HFFc6 (cell line): ENCODE results near the gene GRB14. TPM values are rescaled to one million over a fixed set of nuclear protein-coding genes. Genes with fewer than 3 reads are reported as not detected.

Experiments used
- DNase-seq: peaks from one replicate; pipeline ENCODE4 v3.0.0-alpha.2; 2018
- H3K27ac Mint-ChIP-seq: 2 replicates; pipeline ENCODE4 v1.8.0; 2020; ENCODE audit warnings: mild to moderate bottlenecking, mixed read lengths
- H3K27me3 Mint-ChIP-seq: 2 replicates; pipeline ENCODE4 v1.8.0; 2021; ENCODE audit warnings: mild to moderate bottlenecking, moderate library complexity, mixed read lengths; ENCODE audit not compliant: insufficient read depth
- H3K36me3 Mint-ChIP-seq: 2 replicates; pipeline ENCODE4 v1.8.0; 2021; ENCODE audit warnings: low read depth, mixed read lengths
- H3K4me1 Mint-ChIP-seq: 2 replicates; pipeline ENCODE4 v1.8.0; 2020; ENCODE audit warnings: low read depth, mixed read lengths
- H3K4me3 Mint-ChIP-seq: 2 replicates; pipeline ENCODE4 v1.8.0; 2020; ENCODE audit warnings: mild to moderate bottlenecking, moderate library complexity, mixed read lengths
- H3K9me3 Mint-ChIP-seq: 2 replicates; pipeline ENCODE4 v1.8.0; 2020; ENCODE audit warnings: mild to moderate bottlenecking, mixed read lengths
- CTCF ChIP-seq: fragments of 200-600 bp; sonication (generic); IDR thresholded peaks from 2 replicates; pipeline ENCODE4 v1.5.0; 2021; ENCODE audit warnings: antibody characterized with exemption, mild to moderate bottlenecking
- total RNA-seq, 6 experiments: library from RNA; stranded (reverse); fragmentation: NEBNext Ultra II Directional; extraction: Animal tissue kit (Norgen Biotek cat#: 25700); gene quantifications; 2 replicates in 1 of 6; 3 replicates in 5 of 6; pipeline ENCODE4 v1.2.3, GENCODE V29; 2021

Gene GRB14
- total RNA-seq, 6 experiments from 2014 or later, result 0.19 TPM; not detected in 5

GRCh38 chr2:164567335-164567989 is 53.8 kb downstream of the GRB14 start:
- peaks cover 8% of the 10 kb centered on the region for H3K27me3 Mint-ChIP-seq
- DNase-seq, result no peak
- no peak overlapping the region for H3K27ac Mint-ChIP-seq
- H3K4me3 Mint-ChIP-seq, result no peak overlapping the region
- TF ChIP-seq CTCF, result no peak
- no peaks in the 10 kb centered on the region for H3K9me3 Mint-ChIP-seq
- no peaks in the 10 kb centered on the region; the same call in 1 of the 2 replicates for H3K4me1 Mint-ChIP-seq
- no peaks in the 10 kb centered on the region for H3K36me3 Mint-ChIP-seq

GRCh38 chr2:164565359-164565758 is 55.9 kb downstream of the GRB14 start:
- H3K27me3 Mint-ChIP-seq, result peaks cover 8% of the 10 kb centered on the region
- no peaks in the 10 kb centered on the region for H3K36me3 Mint-ChIP-seq
- TF ChIP-seq CTCF, result no peak
- H3K27ac Mint-ChIP-seq, result no peak overlapping the region
- no peak overlapping the region for H3K4me3 Mint-ChIP-seq
- no peaks in the 10 kb centered on the region; the same call in 1 of the 2 replicates for H3K4me1 Mint-ChIP-seq
- DNase-seq, result no peak
- no peaks in the 10 kb centered on the region for H3K9me3 Mint-ChIP-seq

- no peaks in the 10 kb centered on the region for H3K36me3 Mint-ChIP-seq
Observed at GRCh38 chr2:164562666-164563065, 58.6 kb downstream of the GRB14 start.

GRCh38 chr2:164561991-164562390 is 59.3 kb downstream of the GRB14 start:
- peaks cover 8% of the 10 kb centered on the region for H3K27me3 Mint-ChIP-seq
- no peak overlapping the region for H3K27ac Mint-ChIP-seq
- no peaks in the 10 kb centered on the region; the same call in 1 of the 2 replicates for H3K4me1 Mint-ChIP-seq
- H3K4me3 Mint-ChIP-seq, result no peak overlapping the region
- H3K36me3 Mint-ChIP-seq, result no peaks in the 10 kb centered on the region
- DNase-seq, result no peak
- TF ChIP-seq CTCF, result no peak
- H3K9me3 Mint-ChIP-seq, result no peaks in the 10 kb centered on the region

More at GRCh38 chr2:164562666-164563065, 58.6 kb downstream of the GRB14 start:
- DNase-seq, result no peak
- no peak overlapping the region for H3K4me3 Mint-ChIP-seq
- no peaks in the 10 kb centered on the region; the same call in 1 of the 2 replicates for H3K4me1 Mint-ChIP-seq
- no peaks in the 10 kb centered on the region for H3K9me3 Mint-ChIP-seq
- peaks cover 6% of the 10 kb centered on the region for H3K27me3 Mint-ChIP-seq
- no peak overlapping the region for H3K27ac Mint-ChIP-seq
- TF ChIP-seq CTCF, result no peak

- Mint-ChIP-seq H3K27me3 (peaks cover 11% of the 10 kb centered on the region), H3K4me1 (no peaks in the 10 kb centered on the region; the same call in 1 of the 2 replicates), H3K4me3 (no peak overlapping the region), H3K27ac (no peak overlapping the region), H3K9me3 (no peaks in the 10 kb centered on the region), H3K36me3 (no peaks in the 10 kb centered on the region)
- no peak for DNase-seq
- TF ChIP-seq CTCF, result no peak
Observed at GRCh38 chr2:164561416-164561815, 59.9 kb downstream of the GRB14 start.
